HG02798 (cell line): ENCODE data around the gene FUS.
A peak's percentile ranks its signal among the peaks of the same experiment; 100 is the strongest.
"Not testable (repeated sequence)": the region's sequence is repeated elsewhere in the genome, so short reads cannot be mapped to it uniquely, and the experiment has no call there.

Source experiments
- ATAC-seq: cut with Tn5 transposase; IDR thresholded peaks from one replicate; pipeline ENCODE4 v1.9.1; 2021; ENCODE audit warnings: mild to moderate bottlenecking; ENCODE audit not compliant: unreplicated experiment, poor library complexity

The FUS gene

GRCh38 chr16:31179747-31180459 is at the start of gene FUS:
Gene FUS (plus strand): TSS chr16:31180139. CDS start chr16:31180215, 76 bp downstream.
- ATAC-seq, result peak; percentile 73

- no peak for ATAC-seq
Measured at GRCh38 chr16:31130336-31130891, 49.5 kb upstream of the FUS start.

- ATAC-seq, result no peak
Measured at GRCh38 chr16:31130899-31131298, 49.0 kb upstream of the FUS start.

- ATAC-seq, result no peak
Measured at GRCh38 chr16:31131416-31131815, 48.5 kb upstream of the FUS start.

- no peak for ATAC-seq
Measured at GRCh38 chr16:31131841-31132271, 48.1 kb upstream of the FUS start.

GRCh38 chr16:31132303-31132979 is 47.5 kb upstream of the FUS start:
- no peak for ATAC-seq

GRCh38 chr16:31133046-31133501 is 46.9 kb upstream of the FUS start:
- ATAC-seq, result no peak

GRCh38 chr16:31134091-31134571 is 45.8 kb upstream of the FUS start:
- no peak for ATAC-seq

GRCh38 chr16:31134625-31135534 is 45.1 kb upstream of the FUS start:
- no peak for ATAC-seq

- no peak for ATAC-seq
Measured at GRCh38 chr16:31135535-31136286, 44.2 kb upstream of the FUS start, which contains the start of gene PRSS8. Gene PRSS8 (minus strand): TSS chr16:31135727. CDS start chr16:31135498, 229 bp downstream.

GRCh38 chr16:31136287-31136662 is 43.7 kb upstream of the FUS start:
- ATAC-seq, result no peak

GRCh38 chr16:31136822-31137499 is 43.0 kb upstream of the FUS start:
- not testable (repeated sequence) for ATAC-seq

- no peak for ATAC-seq
Measured at GRCh38 chr16:31138621-31139578, 41.0 kb upstream of the FUS start.

GRCh38 chr16:31141071-31141469 is 38.9 kb upstream of the FUS start:
- ATAC-seq, result not testable (repeated sequence)

- peak; percentile 1 for ATAC-seq
Measured at GRCh38 chr16:31141489-31142108, 38.3 kb upstream of the FUS start.

GRCh38 chr16:31142109-31143010 is 37.6 kb upstream of the FUS start:
- ATAC-seq, result peak; percentile 95
